ENCODE measurements around the gene MYORG.

Gene MYORG

GRCh38 chr9:34376596-34377403 is at the start of gene MYORG:
TSS of gene MYORG (minus strand) at chr9:34376898. CDS start at chr9:34372943, 3,955 bp downstream.
- DNase-seq: peak; percentile 95

- DNase-seq: no peak
Observed at GRCh38 chr9:34419716-34420504, 43.2 kb upstream of the MYORG start.

GRCh38 chr9:34417734-34418133 is 41.0 kb upstream of the MYORG start:
- DNase-seq: peak; percentile 88

GRCh38 chr9:34413231-34413852 is 36.6 kb upstream of the MYORG start:
- no peak for DNase-seq

GRCh38 chr9:34412336-34412735 is 35.6 kb upstream of the MYORG start:
- no peak for DNase-seq

GRCh38 chr9:34409154-34409553 is 32.5 kb upstream of the MYORG start:
- no peak for DNase-seq

DNA sequence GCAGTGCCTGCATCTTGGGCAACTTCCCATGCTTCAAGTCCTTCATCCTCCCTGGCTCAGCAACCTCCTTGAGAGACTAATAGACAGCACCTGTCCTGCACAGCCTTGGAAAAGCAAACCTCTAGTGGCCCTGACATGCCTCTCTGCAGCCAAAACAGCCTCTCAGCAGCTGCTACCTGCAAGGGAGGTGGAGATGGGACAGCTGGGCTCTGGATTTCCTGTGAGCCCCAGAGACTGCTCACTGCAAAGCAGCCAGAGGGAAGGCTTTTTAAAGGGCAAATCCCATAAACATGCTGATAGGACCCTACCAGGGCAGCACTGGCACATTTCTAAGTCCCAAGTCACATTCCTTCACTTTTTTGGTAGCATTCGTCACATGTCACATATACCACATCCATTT is 31.5 kb upstream of the MYORG start:
- DNase-seq: peak; percentile 78

GRCh38 chr9:34406219-34406618 is 29.5 kb upstream of the MYORG start:
- DNase-seq: no peak

DNA sequence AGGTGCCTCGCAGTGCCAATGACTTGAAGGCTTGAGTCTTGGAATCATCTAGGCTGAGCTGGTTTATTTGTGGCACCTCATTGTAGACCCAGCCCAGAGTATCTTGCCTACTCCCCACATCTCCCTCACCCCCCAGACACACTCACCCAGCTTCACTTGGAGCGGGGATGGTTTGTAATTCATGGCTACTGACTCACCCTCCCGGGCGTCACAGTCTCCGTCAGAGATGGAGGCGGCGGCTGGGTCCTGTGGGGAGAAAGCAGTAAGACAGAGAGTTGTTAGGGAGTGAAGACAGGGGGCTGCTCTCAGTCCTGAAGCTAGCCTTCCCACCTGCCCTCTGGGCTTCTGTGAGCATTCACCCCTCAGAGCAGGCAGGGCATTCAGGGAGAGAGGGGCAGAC is 29.0 kb upstream of the MYORG start:
- DNase-seq: no peak

- no peak for DNase-seq
Observed at GRCh38 chr9:34403554-34404380, 27.1 kb upstream of the MYORG start.

GRCh38 chr9:34400686-34401602 is 24.2 kb upstream of the MYORG start:
- DNase-seq: no peak

DNA sequence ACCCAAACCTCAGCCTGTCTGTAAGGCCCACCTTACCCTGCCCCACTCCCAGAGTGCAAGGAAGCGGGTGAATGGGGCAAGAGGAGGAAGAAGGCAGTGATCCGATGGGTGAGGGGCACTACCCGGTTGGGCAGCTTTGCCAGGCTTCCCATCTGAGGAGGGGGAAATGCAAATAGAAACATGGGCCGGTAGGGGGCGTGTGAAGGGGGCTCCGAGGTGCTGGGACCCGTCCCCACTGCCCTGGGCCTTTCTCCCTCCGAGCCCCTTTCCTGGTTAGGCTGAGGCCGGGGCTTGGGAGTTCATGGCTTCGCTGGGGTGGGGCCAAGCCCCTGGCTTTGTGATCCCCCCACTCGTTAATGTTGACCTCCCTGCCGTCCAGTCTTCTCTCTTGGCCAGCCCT is 23.6 kb upstream of the MYORG start:
- DNase-seq: no peak

DNA sequence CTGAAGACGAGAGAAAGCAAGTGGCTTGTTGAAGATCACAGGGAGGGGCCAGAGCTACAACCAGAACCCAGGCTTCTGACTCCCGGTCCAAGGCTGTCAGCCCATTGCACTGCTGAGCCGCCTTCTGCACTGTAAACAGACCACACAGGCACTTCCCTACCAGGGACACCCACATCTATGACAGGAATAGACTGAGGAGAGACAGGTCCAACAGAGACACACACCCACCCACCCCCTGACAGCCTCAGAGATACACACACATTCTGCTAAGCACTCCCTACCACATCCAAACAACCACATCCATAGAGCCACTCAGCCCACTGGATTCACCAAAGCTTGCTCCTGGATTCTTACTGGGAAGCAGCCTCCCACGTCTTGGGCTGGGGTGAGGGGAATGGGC is 23.0 kb upstream of the MYORG start:
- no peak for DNase-seq

DNA sequence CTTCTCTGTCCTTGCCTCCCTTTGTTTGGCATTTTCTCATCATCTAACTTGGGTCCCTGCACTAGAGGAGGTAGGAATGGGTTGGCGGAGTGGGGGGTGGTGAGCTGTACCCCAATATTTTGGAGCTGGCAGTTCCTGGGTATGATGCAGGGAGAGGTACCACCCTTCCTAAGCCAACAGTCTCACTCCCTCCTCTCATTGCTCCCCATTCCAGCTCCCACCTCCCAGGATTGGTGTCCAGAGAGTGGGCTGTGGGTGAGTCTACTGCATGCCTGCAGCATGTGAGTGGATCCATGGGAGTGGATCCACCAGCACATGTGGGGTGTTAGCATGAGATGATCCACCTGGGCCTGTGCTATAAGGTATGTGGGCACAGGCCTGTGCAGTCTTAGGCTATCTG is 22.2 kb upstream of the MYORG start:
- no peak for DNase-seq

DNA sequence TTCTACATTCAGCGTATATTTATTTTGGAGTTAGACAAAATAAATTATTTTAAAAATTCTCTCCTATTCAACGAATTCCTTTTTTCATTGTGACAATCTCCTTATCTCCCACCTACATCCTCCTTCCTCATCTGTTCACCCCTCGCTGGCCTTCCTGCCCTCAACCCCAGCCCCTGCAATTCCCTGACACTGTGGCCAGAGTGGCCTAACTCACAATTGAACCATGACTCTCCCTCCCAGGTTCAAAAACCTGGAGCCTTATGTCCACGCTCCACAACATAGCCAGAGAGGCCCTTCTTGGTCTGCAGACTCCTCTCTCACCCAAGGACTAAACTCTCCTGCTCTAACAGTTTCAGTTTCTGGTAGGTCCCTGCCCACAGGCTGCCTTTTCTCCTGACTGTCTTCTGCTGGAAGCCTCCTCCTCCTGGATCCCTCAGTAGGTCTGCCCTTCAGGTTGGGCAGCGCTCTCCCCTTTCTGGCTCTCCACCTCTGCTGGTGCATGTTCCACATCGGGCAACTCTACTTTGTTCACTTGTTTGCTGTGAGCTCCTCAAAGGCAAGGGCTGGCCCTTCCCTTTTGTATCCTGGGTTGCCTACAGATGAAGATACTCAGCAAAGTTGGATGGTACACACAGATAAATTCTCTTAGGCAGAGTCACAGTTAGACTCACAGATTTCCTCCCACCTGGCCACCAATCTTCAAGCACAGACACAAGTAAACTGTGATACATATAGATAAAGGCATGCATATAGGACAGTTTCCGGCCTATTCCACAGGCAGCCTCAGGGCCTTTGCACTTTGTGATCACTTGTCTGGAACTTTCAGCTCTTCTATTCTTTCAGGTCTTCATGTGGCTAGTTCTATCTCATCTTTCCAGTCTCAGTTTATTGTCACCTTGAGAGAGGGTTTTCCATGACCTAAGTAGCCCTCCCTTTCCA is 19.8 kb upstream of the MYORG start:
- no peak for DNase-seq

GRCh38 chr9:34392511-34392910 is 15.8 kb upstream of the MYORG start:
- no peak for DNase-seq

DNA sequence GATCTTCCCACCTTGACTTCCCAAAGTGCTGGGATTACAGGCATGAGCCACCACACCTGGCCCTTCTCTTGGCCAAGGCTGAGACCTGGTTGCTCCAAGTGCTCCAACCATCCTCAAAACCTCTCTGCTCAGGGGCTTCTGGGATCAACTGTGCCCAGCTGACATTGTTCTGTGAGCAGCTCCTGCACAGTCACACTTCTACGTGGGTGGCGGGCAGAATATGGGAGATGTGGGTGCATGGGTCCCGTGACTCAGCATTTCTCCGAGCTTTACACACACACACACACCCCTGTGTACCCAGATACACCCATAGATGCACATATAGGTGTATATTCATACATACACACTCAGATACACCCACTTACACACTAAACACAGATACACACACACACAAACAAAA is 10.5 kb upstream of the MYORG start:
- no peak for DNase-seq

GRCh38 chr9:34386656-34387055 is 10.0 kb upstream of the MYORG start:
- DNase-seq: no peak

- no peak for DNase-seq
Observed at GRCh38 chr9:34385561-34386230, 9.0 kb upstream of the MYORG start.
